H1 (cell line): ENCODE data around the gene SPINK9. TPM values are rescaled to one million over a fixed set of nuclear protein-coding genes. Genes with fewer than 3 reads are reported as not detected.

Experiments used
- CTCF ChIA-PET: fragments of 300-600 bp; sonication (Branson Sonifier 250); formaldehyde crosslinking; loops from one replicate; lab custom pipeline; 2021; ENCODE audit not compliant: partially characterized antibody; lab: Charles Lee
- POLR2A ChIA-PET: fragments of 300-600 bp; sonication (Branson Sonifier 250); formaldehyde crosslinking; loops from one replicate; lab custom pipeline; 2021; ENCODE audit warnings: inconsistent platforms; ENCODE audit not compliant: partially characterized antibody; lab: Charles Lee
- DNase-seq, 2 experiments: peaks; one replicate each; pipeline versions ENCODE4 v3.0.0 to v3.0.0-alpha.2; 2010 to 2022; ENCODE audit warnings: low spot score in 2 of 2, low read depth in 1 of 2, mixed read lengths in 1 of 2
- FAIRE-seq: peaks from 2 replicates; lab custom pipeline; 2011; peaks lifted over from hg19 to GRCh38; lab: Jason Lieb, UNC
- H2AFZ ChIP-seq: 2 replicates; pipeline ENCODE4 v1.8.1; 2012; ENCODE audit warnings: low read length, inconsistent platforms
- H2AK5ac ChIP-seq: 2 replicates; pipeline ENCODE4 v1.6.1; 2013; ENCODE audit warnings: low read depth, low read length
- H2BK120ac ChIP-seq: replicated peaks from 2 replicates; pipeline ENCODE3; 2013; ENCODE audit warnings: low read depth, low read length, inconsistent platforms
- H2BK12ac ChIP-seq: 2 replicates; pipeline ENCODE4 v1.6.1; 2013; ENCODE audit warnings: low read depth, low read length
- H2BK15ac ChIP-seq: 2 replicates; pipeline ENCODE4 v1.6.1; 2013; ENCODE audit warnings: low read length
- H2BK20ac ChIP-seq: 2 replicates; pipeline ENCODE4 v1.6.1; 2013; ENCODE audit warnings: low read length
- H2BK5ac ChIP-seq: 2 replicates; pipeline ENCODE4 v1.6.1; 2013; ENCODE audit warnings: low read depth, low read length
- H3K14ac ChIP-seq: 2 replicates; pipeline ENCODE4 v1.6.1; 2013; ENCODE audit warnings: inconsistent platforms; ENCODE audit not compliant: insufficient read length
- H3K18ac ChIP-seq: 2 replicates; pipeline ENCODE4 v1.6.1; 2013; ENCODE audit warnings: low read length; ENCODE audit errors: extremely low read depth
- H3K23ac ChIP-seq: 2 replicates; pipeline ENCODE4 v1.6.1; 2013; ENCODE audit warnings: inconsistent platforms; ENCODE audit not compliant: insufficient read length
- H3K23me2 ChIP-seq: 2 replicates; pipeline ENCODE4 v1.6.1; 2013; ENCODE audit warnings: low read depth, low read length
- H3K27ac ChIP-seq: 2 replicates; pipeline ENCODE4 v1.6.1; 2011; ENCODE audit warnings: low read depth, low read length, inconsistent platforms
- H3K27me3 ChIP-seq, 4 experiments: replicated peaks in 1 of 4; 1 replicate in 1 of 4; 2 replicates in 3 of 4; pipeline versions ENCODE4 v1.6.1 to v1.8.1; 2011 to 2013; ENCODE audit warnings: low read length in 3 of 4, mild to moderate bottlenecking in 3 of 4, inconsistent platforms in 2 of 4, mixed read lengths in 2 of 4, moderate library complexity in 1 of 4; ENCODE audit not compliant: control insufficient read depth in 3 of 4, insufficient read depth in 3 of 4; ENCODE audit errors: extremely low read depth in 1 of 4
- H3K36me3 ChIP-seq, 4 experiments: 2 replicates each; pipeline versions ENCODE4 v1.6.1 to v1.8.1; 2011 to 2013; ENCODE audit warnings: mild to moderate bottlenecking in 4 of 4, low read length in 3 of 4, moderate library complexity in 2 of 4, control low read depth in 1 of 4, inconsistent platforms in 1 of 4; ENCODE audit not compliant: insufficient read depth in 4 of 4, control insufficient read depth in 2 of 4
- H3K4ac ChIP-seq: replicated peaks from 2 replicates; pipeline ENCODE3; 2013; ENCODE audit warnings: low read length, low read depth, mixed read lengths, inconsistent platforms; ENCODE audit not compliant: insufficient read length
- H3K4me1 ChIP-seq, 4 experiments: replicated peaks in 1 of 4; 1 replicate in 1 of 4; 2 replicates in 3 of 4; pipeline versions ENCODE4 v1.6.1 to v1.8.1; 2011 to 2013; ENCODE audit warnings: low read length in 3 of 4, inconsistent platforms in 2 of 4, mixed read lengths in 1 of 4; ENCODE audit not compliant: insufficient read depth in 4 of 4, control insufficient read depth in 3 of 4
- H3K4me2 ChIP-seq, 2 experiments: 2 replicates each; pipeline versions ENCODE4 v1.6.1 to v1.8.1; 2011 to 2013; ENCODE audit warnings: low read depth in 2 of 2, low read length in 2 of 2, control low read depth in 1 of 2, inconsistent platforms in 1 of 2, mild to moderate bottlenecking in 1 of 2; ENCODE audit not compliant: insufficient read depth in 1 of 2
- H3K4me3 ChIP-seq, 4 experiments: fragments of 200-600, 300-600 bp in 1 of 4; sonication (generic), shearing (Covaris generic), sonication (Bioruptor Twin) in 1 of 4; 2 replicates each; pipeline versions ENCODE4 v1.5.1 to v1.8.1; 2011 to 2016; ENCODE audit warnings: low read length in 4 of 4, low read depth in 3 of 4, control low read depth in 2 of 4, inconsistent platforms in 2 of 4, mild to moderate bottlenecking in 2 of 4, mixed read lengths in 1 of 4, moderate library complexity in 1 of 4; ENCODE audit not compliant: insufficient read depth in 2 of 4; ENCODE audit errors: extremely low read depth in 1 of 4
- H3K56ac ChIP-seq: replicated peaks from 2 replicates; pipeline ENCODE3; 2013; ENCODE audit warnings: low read depth, mild to moderate bottlenecking, mixed read lengths, low read length, inconsistent platforms; ENCODE audit not compliant: insufficient read length
- H3K79me1 ChIP-seq: 2 replicates; pipeline ENCODE4 v1.6.1; 2013; ENCODE audit warnings: low read depth, low read length, control low read depth
- H3K79me2 ChIP-seq, 2 experiments: 2 replicates each; pipeline versions ENCODE4 v1.6.1 to v1.8.1; 2012 to 2013; ENCODE audit warnings: low read length in 2 of 2, mild to moderate bottlenecking in 2 of 2, inconsistent platforms in 1 of 2; ENCODE audit not compliant: insufficient read depth in 2 of 2, control insufficient read depth in 1 of 2
- H3K9ac ChIP-seq, 4 experiments: replicated peaks in 1 of 4; 1 replicate in 1 of 4; 2 replicates in 3 of 4; pipeline versions ENCODE4 v1.6.1 to v1.8.1; 2011 to 2013; ENCODE audit warnings: low read depth in 3 of 4, low read length in 3 of 4, control low read depth in 2 of 4, mild to moderate bottlenecking in 2 of 4, moderate library complexity in 2 of 4, inconsistent platforms in 1 of 4; ENCODE audit errors: extremely low read depth in 1 of 4
- H3K9me3 ChIP-seq, 2 experiments: 2 replicates each; pipeline versions ENCODE4 v1.6.1 to v1.8.1; 2012 to 2013; ENCODE audit warnings: mild to moderate bottlenecking in 2 of 2, moderate library complexity in 2 of 2, control low read depth in 1 of 2, inconsistent platforms in 1 of 2, low read depth in 1 of 2, low read length in 1 of 2, mixed read lengths in 1 of 2; ENCODE audit not compliant: insufficient read depth in 2 of 2
- H4K20me1 ChIP-seq, 2 experiments: replicated peaks in 1 of 2; 2 replicates each; pipeline versions ENCODE3 to v1.8.1; 2011 to 2013; ENCODE audit warnings: inconsistent platforms in 2 of 2, low read length in 2 of 2, mild to moderate bottlenecking in 1 of 2; ENCODE audit not compliant: insufficient read depth in 2 of 2, control insufficient read depth in 1 of 2
- H4K5ac ChIP-seq: 2 replicates; pipeline ENCODE4 v1.6.1; 2013; ENCODE audit warnings: low read length, low read depth, mixed read lengths, inconsistent platforms; ENCODE audit not compliant: insufficient read length
- H4K8ac ChIP-seq: 2 replicates; pipeline ENCODE4 v1.8.0; 2013; ENCODE audit warnings: mild to moderate bottlenecking, moderate library complexity, low read length, inconsistent platforms; ENCODE audit not compliant: insufficient read depth; ENCODE audit errors: extremely low read depth
- H4K91ac ChIP-seq: replicated peaks from 2 replicates; pipeline ENCODE3; 2013; ENCODE audit warnings: low read length, mixed read lengths, inconsistent platforms; ENCODE audit not compliant: insufficient read length
- ATF2 ChIP-seq: IDR thresholded peaks from 2 replicates; pipeline ENCODE4 v1.6.1; 2012; ENCODE audit warnings: low read length, inconsistent platforms
- CTCF ChIP-seq, 3 experiments: IDR thresholded peaks; 1 replicate in 2 of 3; 2 replicates in 1 of 3; pipeline versions ENCODE4 v1.5.1 to v1.6.1; 2011; ENCODE audit warnings: low read length in 3 of 3, mild to moderate bottlenecking in 3 of 3, inconsistent platforms in 2 of 3, low read depth in 1 of 3, moderate library complexity in 1 of 3; ENCODE audit not compliant: insufficient read depth in 1 of 3; ENCODE audit errors: control extremely low read depth in 1 of 3
- GTF2F1 ChIP-seq: IDR thresholded peaks from 2 replicates; pipeline ENCODE4 v1.6.1; 2012; ENCODE audit warnings: low read depth, low read length, improper control_type of control experiment, borderline replicate concordance
- JUN ChIP-seq: IDR thresholded peaks from 2 replicates; pipeline ENCODE4 v1.6.1; 2011; ENCODE audit warnings: low read depth, mild to moderate bottlenecking, improper control_type of control experiment, low read length
- POU5F1 ChIP-seq: IDR thresholded peaks from 2 replicates; pipeline ENCODE4 v1.6.1; 2011; ENCODE audit warnings: low read depth, mild to moderate bottlenecking, low read length, moderate library complexity
- RXRA ChIP-seq: IDR thresholded peaks from 2 replicates; pipeline ENCODE4 v1.6.1; 2011; ENCODE audit warnings: low read depth, mild to moderate bottlenecking, low read length, moderate library complexity; ENCODE audit not compliant: insufficient read depth
- SAP30 ChIP-seq: fragments of 300-600 bp; sonication (generic); IDR thresholded peaks from 2 replicates; pipeline ENCODE4 v1.7.1; 2012; ENCODE audit warnings: low read length, moderate library complexity, mild to moderate bottlenecking, inconsistent platforms; ENCODE audit not compliant: insufficient read depth, insufficient replicate concordance
- SIRT6 ChIP-seq: IDR thresholded peaks from one replicate; pipeline ENCODE4 v1.7.1; 2012; ENCODE audit warnings: low read length, inconsistent platforms
- SIX5 ChIP-seq: IDR thresholded peaks from 2 replicates; pipeline ENCODE4 v1.6.1; 2011; ENCODE audit warnings: mild to moderate bottlenecking, low read depth, low read length
- SP1 ChIP-seq: IDR thresholded peaks from 2 replicates; pipeline ENCODE4 v1.6.1; 2011; ENCODE audit warnings: low read depth, low read length
- WGBS, 2 experiments: shearing (Covaris generic) in 1 of 2; methylation state at CpG; one replicate each; pipeline versions ENCODE4 v1.1.6 to v1.1.7; 2013 to 2015; ENCODE audit warnings: low lambda C conversion rate in 2 of 2, mixed read lengths in 2 of 2, inconsistent platforms in 1 of 2, low coverage in 1 of 2, missing lambda C conversion rate in 1 of 2; ENCODE audit not compliant: insufficient replicate concordance in 2 of 2, insufficient coverage in 1 of 2, insufficient read length in 1 of 2; ENCODE audit errors: extremely low coverage in 1 of 2, missing lambda C conversion rate in 1 of 2; 5-methylcytosine and 5-hydroxymethylcytosine counted together
- polyA plus RNA-seq, 7 experiments: library from polyadenylated mRNA; depleted of rRNA in 3 of 7; stranded (reverse) in 5 of 7; unstranded in 2 of 7; fragments of >200 nt in 5 of 7; fragments of 200-250 nt in 2 of 7; gene quantifications; 1 replicate in 5 of 7; 2 replicates in 1 of 7; 4 replicates in 1 of 7; pipeline versions ENCODE4 v1.2.1 to v1.2.3, GENCODE V29; 2011 to 2013; ENCODE audit warnings: missing spikeins in 2 of 7, mixed read lengths in 2 of 7
- total RNA-seq: library from RNA; stranded (reverse); fragmentation: NEBNext Ultra II Directional; extraction: Animal tissue kit (Norgen Biotek cat#: 25700); gene quantifications from 2 replicates; pipeline ENCODE4 v1.2.1, GENCODE V29; 2021

Gene SPINK9
- total and polyA plus RNA-seq, 2 of the 8 experiments (the other 6 are each of a cell fraction or from before 2014, with no cell fraction given), result not detected

GRCh38 chr5:148352696-148353095, 17.3 kb downstream of the SPINK9 start:
- ChIA-PET CTCF (no interaction called here), POLR2A (no interaction called here)
- Histone ChIP-seq H2BK20ac (no peak overlapping the region), H3K18ac (no peak overlapping the region), H2AK5ac (no peak overlapping the region), H3K14ac (no peak overlapping the region), H3K4ac (no peak overlapping the region), H4K20me1 (no peaks in the 10 kb centered on the region), H3K79me1 (no peaks in the 10 kb centered on the region), H2BK12ac (no peak overlapping the region), H3K27me3 (no peaks in the 10 kb centered on the region), H3K9me3 (no peaks in the 10 kb centered on the region), H2BK5ac (no peak overlapping the region), H4K5ac (no peak overlapping the region), H3K4me1 (no peaks in the 10 kb centered on the region), H2BK15ac (no peak overlapping the region), H3K56ac (no peak overlapping the region), H3K79me2 (no peaks in the 10 kb centered on the region), H3K27ac (no peak overlapping the region), H4K91ac (no peak overlapping the region), H3K4me3 (no peak overlapping the region), H2BK120ac (no peak overlapping the region), H3K36me3 (no peaks in the 10 kb centered on the region), H3K9ac (peak overlapping the region in 1 of 4 experiments; percentile 34; a peak in 1 of 7 replicates), H3K23me2 (no peaks in the 10 kb centered on the region; the same call in 1 of the 2 replicates), H4K8ac (no peak overlapping the region), H2AFZ (no peak overlapping the region), H3K4me2 (no peak overlapping the region), H3K23ac (no peak overlapping the region)
- WGBS, 2 experiments, result 88% methylated on average over 1 of the region's 1 CpG; no CpG with 5 or more reads in 1 of the 2 experiments
- DNase-seq (no peak), FAIRE-seq (no peak)
- no peak for TF ChIP-seq POU5F1
- TF ChIP-seq CTCF (IDR thresholded peaks at IDR 0.05; ENCODE audit: control extremely low read depth in 1 of 3, insufficient read depth in 1 of 3, low read depth in 1 of 3, low read length in 3 of 3), result no peak
- no peak for TF ChIP-seq ATF2
- no peak for TF ChIP-seq GTF2F1
- TF ChIP-seq JUN, result no peak
- no peak for TF ChIP-seq RXRA
- TF ChIP-seq SIX5, result no peak
- TF ChIP-seq SAP30, result no peak
- TF ChIP-seq SIRT6, result no peak
- TF ChIP-seq SP1, result no peak
